ENCODE data around the gene NATD1. TPM values are rescaled to one million over a fixed set of nuclear protein-coding genes. Genes with fewer than 3 reads are reported as not detected.
"Not testable (repeated sequence)": the region's sequence is repeated elsewhere in the genome, so short reads cannot be mapped to it uniquely, and the experiment has no call there.

The NATD1 gene
- total RNA-seq, 2 donors from 2014 or later, result 15.4 to 17.0 TPM

- Histone ChIP-seq H3K4me3 (no peak overlapping the region), H3K4me1 (peaks cover 0 to 44% of the 10 kb centered on the region in 2 donors), H3K36me3 (peaks cover 19% of the 10 kb centered on the region), H3K27me3 (no peaks in the 10 kb centered on the region), H3K9me3 (no peaks in the 10 kb centered on the region), H3K27ac (no peak overlapping the region)
- no peak for TF ChIP-seq CTCF (IDR thresholded peaks at IDR 0.05)
- DNase-seq (ENCODE audit: low spot score), result no peak
Measured at GRCh38 chr17:21199311-21199710, 53.9 kb downstream of the NATD1 start.

GRCh38 chr17:21198411-21198810, 54.8 kb downstream of the NATD1 start:
- no peaks in the 10 kb centered on the region for H3K27me3 ChIP-seq
- no peak overlapping the region for H3K4me3 ChIP-seq
- TF ChIP-seq CTCF (IDR thresholded peaks at IDR 0.05), result no peak
- peaks cover 19% of the 10 kb centered on the region for H3K36me3 ChIP-seq
- no peak for DNase-seq (ENCODE audit: low spot score)
- no peaks in the 10 kb centered on the region for H3K9me3 ChIP-seq
- peaks cover 0 to 44% of the 10 kb centered on the region in 2 donors for H3K4me1 ChIP-seq
- H3K27ac ChIP-seq, result no peak overlapping the region

GRCh38 chr17:21196126-21196525, 57.1 kb downstream of the NATD1 start:
- TF ChIP-seq CTCF (IDR thresholded peaks at IDR 0.05), result no peak
- H3K36me3 ChIP-seq, result peaks cover 19% of the 10 kb centered on the region
- H3K4me3 ChIP-seq, result no peak overlapping the region
- H3K27ac ChIP-seq, result no peak overlapping the region
- DNase-seq (ENCODE audit: low spot score), result no peak
- H3K9me3 ChIP-seq, result no peaks in the 10 kb centered on the region
- no peaks in the 10 kb centered on the region for H3K27me3 ChIP-seq
- H3K4me1 ChIP-seq, result peaks cover 0 to 39% of the 10 kb centered on the region in 2 donors

- Histone ChIP-seq H3K36me3 (peaks cover 24% of the 10 kb centered on the region), H3K27me3 (no peaks in the 10 kb centered on the region), H3K4me3 (no peak overlapping the region), H3K4me1 (peaks cover 0 to 25% of the 10 kb centered on the region in 2 donors), H3K9me3 (no peaks in the 10 kb centered on the region), H3K27ac (peak overlapping the region in 1 of 2 donors; percentile 16)
- no peak for TF ChIP-seq CTCF (IDR thresholded peaks at IDR 0.05)
- DNase-seq (ENCODE audit: low spot score), result no peak
Measured at GRCh38 chr17:21194703-21195102, 58.5 kb downstream of the NATD1 start.

- Histone ChIP-seq H3K27me3 (no peaks in the 10 kb centered on the region), H3K9me3 (no peaks in the 10 kb centered on the region), H3K4me1 (peaks cover 0 to 22% of the 10 kb centered on the region in 2 donors), H3K27ac (peak overlapping the region in 1 of 2 donors; percentile 16), H3K36me3 (peaks cover 24% of the 10 kb centered on the region), H3K4me3 (no peak overlapping the region)
- no peak for DNase-seq (ENCODE audit: low spot score)
- TF ChIP-seq CTCF (IDR thresholded peaks at IDR 0.05), result no peak
Measured at GRCh38 chr17:21194226-21194625, 59.0 kb downstream of the NATD1 start.

GRCh38 chr17:21193031-21193430, 60.2 kb downstream of the NATD1 start:
- Histone ChIP-seq H3K27me3 (no peaks in the 10 kb centered on the region), H3K27ac (no peak overlapping the region), H3K9me3 (no peaks in the 10 kb centered on the region), H3K36me3 (peaks cover 18% of the 10 kb centered on the region), H3K4me1 (peaks cover 0 to 22% of the 10 kb centered on the region in 2 donors), H3K4me3 (no peak overlapping the region)
- TF ChIP-seq CTCF (IDR thresholded peaks at IDR 0.05), result no peak
- DNase-seq (ENCODE audit: low spot score), result no peak

- H3K4me3 ChIP-seq; H3K27ac ChIP-seq; H3K9me3 ChIP-seq; DNase-seq (ENCODE audit: low spot score); H3K27me3 ChIP-seq: not testable (repeated sequence)
- peaks cover 0 to 22% of the 10 kb centered on the region in 2 donors for H3K4me1 ChIP-seq
- H3K36me3 ChIP-seq, result peaks cover 12% of the 10 kb centered on the region
Measured at GRCh38 chr17:21192414-21192813, 60.8 kb downstream of the NATD1 start.

Measured in right atrium auricular region (tissue), 2 donors.